D721Med (cell line): ENCODE data around the gene EPHA2.

Experiments
- DNase-seq: peaks from one replicate; pipeline ENCODE4 v3.0.0; 2011; ENCODE audit warnings: low spot score; ENCODE audit not compliant: insufficient read length
- FAIRE-seq: peaks from 2 replicates; lab custom pipeline; 2011; peaks lifted over from hg19 to GRCh38; lab: Jason Lieb, UNC
- TF ChIP-seq, protein P1 (sequence below): IDR thresholded peaks from 2 replicates; pipeline ENCODE4 v1.5.1; 2012; ENCODE audit warnings: mild to moderate bottlenecking, control low read depth; ENCODE audit not compliant: insufficient read depth; ENCODE audit errors: missing control alignments

The EPHA2 gene

DNA sequence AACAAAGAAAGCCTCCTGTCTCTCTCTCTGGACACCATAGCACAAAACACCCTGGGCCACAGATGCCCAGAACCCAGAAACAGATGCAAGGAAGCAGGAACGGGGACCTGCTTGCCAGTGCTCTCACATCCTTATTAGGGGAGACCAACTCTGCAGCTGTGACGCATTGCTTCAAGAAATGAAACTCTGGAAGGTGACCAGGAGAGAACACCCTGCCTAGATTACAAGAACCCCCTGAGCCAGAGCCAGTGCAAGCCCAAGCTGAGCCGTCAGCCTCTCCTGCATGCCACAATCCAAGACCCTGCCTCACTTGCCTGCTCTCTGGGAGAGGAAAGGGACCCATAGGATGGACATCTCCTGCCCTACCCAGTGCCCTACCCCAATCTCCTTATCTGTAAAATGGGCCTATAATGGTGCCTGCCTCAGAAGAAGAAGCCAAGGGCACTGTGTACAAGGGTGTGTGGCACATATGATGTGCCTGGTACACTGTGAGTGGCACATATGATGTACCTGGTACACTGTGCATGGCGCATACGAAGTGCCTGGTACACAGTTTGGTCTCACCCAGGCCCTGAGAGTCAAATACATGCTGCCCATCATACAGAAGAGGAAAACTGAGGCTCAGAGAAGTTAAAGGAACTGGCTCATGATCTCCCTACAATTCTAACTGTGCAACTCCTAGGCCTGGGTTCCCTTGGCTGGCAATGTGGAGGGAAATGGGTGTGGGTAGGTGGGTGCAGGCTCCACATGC, 65.6 kb downstream of the EPHA2 start:
- no peak for DNase-seq
- TF ChIP-seq, protein P1, sequence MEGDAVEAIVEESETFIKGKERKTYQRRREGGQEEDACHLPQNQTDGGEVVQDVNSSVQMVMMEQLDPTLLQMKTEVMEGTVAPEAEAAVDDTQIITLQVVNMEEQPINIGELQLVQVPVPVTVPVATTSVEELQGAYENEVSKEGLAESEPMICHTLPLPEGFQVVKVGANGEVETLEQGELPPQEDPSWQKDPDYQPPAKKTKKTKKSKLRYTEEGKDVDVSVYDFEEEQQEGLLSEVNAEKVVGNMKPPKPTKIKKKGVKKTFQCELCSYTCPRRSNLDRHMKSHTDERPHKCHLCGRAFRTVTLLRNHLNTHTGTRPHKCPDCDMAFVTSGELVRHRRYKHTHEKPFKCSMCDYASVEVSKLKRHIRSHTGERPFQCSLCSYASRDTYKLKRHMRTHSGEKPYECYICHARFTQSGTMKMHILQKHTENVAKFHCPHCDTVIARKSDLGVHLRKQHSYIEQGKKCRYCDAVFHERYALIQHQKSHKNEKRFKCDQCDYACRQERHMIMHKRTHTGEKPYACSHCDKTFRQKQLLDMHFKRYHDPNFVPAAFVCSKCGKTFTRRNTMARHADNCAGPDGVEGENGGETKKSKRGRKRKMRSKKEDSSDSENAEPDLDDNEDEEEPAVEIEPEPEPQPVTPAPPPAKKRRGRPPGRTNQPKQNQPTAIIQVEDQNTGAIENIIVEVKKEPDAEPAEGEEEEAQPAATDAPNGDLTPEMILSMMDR: no peak

DNA sequence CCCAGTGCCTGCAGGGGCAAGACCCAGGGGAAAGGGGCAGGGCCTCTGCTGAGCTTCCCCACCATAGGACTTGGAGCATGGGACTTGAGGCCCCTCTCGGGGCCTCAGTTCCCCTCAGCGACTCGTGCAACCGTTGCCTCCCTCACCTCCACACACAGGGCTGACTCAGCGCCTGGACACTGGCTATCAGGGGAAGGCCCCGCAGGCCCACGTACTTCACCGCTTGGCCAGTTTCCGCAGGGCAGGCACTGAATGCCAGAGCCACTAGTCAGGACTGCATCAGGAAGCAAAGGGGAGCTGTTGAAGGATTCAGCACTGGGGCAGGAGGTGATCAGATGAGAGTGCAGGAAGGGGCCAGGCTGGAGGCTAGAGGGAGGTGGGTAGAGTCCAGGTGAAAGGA, 66.9 kb downstream of the EPHA2 start:
- DNase-seq (no peak), FAIRE-seq (no peak)
- TF ChIP-seq, protein P1: no peak

More for the DNA sequence above, 65.6 kb downstream of the EPHA2 start:
- FAIRE-seq: no peak

DNA sequence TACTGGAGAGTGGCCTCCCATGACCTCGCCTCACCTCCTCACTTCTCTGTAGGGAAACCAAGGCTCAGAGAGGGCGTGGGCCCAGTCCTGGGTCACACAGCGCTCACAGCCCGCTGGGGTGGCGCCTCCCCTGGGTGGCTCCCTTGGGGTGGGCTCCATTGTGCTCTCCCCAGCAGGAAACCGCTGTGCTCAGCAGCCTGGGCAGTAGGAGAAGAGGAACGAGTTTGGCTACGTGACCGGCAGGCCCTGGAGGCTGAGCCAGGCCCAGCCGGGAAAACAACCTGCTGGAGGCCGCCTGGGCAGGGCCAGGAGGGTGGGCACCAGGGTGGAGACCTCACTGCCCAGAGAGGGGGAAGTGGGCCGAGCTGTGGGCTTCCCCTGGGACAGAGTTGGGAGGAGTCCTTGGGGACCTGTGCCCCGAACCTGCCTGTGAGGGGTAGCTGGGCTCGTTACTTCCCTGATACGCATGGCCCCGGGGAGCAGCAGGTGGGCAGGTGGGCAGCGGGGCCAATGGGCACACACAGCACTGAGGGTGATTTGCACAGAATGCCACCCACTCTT, 67.4 kb downstream of the EPHA2 start:
- DNase-seq (no peak), FAIRE-seq (no peak)
- TF ChIP-seq, protein P1: no peak

DNA sequence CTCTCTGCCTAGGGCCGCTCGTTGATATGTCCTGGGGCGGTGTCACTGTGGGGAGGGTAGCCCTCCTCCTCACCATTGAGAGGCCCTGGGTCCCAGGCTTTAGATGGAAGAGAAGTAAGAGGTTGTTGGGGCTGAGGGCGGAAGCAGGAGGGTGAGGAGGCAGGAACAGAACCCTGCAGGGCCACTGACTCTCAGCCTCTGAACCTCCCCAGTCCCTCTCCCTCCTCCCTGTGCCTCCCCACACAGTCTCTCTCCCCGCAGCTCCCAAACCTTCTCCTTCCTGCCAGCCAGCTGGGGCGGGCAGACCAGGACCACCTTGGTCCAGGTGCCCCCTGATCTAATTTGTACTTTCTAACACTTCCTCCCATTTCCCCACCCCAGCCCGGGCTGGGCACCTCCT, 68.1 kb downstream of the EPHA2 start:
- FAIRE-seq (no peak), DNase-seq (no peak)
- TF ChIP-seq, protein P1: no peak

DNA sequence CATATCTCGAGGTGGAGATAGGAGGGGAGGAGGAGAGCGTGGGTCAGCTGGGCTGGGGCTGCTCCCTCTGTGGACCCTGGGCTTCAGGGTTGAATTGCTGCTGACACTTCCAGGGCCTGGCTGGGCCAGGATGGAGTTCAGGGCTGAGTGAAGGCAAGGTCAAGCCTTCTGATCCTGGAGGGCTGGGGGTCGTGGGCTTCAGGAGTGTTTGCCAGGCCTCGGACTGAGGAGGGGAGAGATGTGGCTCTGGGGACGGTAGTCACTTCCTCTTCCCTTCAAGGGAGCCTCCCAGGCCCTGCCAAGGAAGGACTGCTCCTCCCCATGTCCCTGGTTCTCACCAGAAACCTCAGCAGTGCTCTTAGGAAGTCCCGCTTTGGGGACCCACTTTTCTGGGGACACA, 70.3 kb downstream of the EPHA2 start:
- no peak for DNase-seq
- no peak for FAIRE-seq
- TF ChIP-seq, protein P1: no peak

DNA sequence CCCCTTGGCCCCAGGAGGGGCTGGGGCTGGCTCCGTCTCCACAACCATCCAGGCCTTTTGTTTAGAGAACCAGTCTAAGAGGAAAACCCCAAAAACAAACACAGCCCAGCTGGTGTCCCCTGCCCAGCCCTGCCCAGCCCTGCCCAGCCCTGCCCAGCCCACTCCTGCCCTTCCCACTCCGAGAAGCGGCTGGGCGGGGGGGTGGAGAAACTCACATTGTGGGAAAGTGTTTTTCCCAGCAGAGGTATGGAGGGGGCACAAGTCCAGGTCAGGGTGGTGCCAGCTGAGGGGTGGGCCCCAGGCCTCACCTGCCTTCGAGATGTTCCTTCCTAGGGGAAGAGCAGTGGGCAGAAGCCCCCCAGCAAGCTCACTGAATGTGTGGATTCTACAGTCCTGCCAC, 72.4 kb downstream of the EPHA2 start:
- TF ChIP-seq, protein P1: no peak
- no peak for FAIRE-seq

More for the DNA sequence above, 72.4 kb downstream of the EPHA2 start:
- DNase-seq: no peak
